OCI-LY1 (cell line): Measurements from ENCODE around the gene BMERB1.

ENCODE experiments used
- H2AFZ ChIP-seq: fragments of 200-600 bp; sonication (generic), shearing (Covaris generic); 2 replicates; pipeline ENCODE4 v1.6.0; 2014; ENCODE audit warnings: antibody characterized with exemption, mild to moderate bottlenecking, low read length
- H3F3A ChIP-seq: fragments of 200-600 bp; sonication (generic), shearing (Covaris generic); 2 replicates; pipeline ENCODE4 v1.6.0; 2014; ENCODE audit warnings: mild to moderate bottlenecking, antibody characterized with exemption, low read length, moderate library complexity; ENCODE audit not compliant: insufficient read depth
- H3K27ac ChIP-seq: fragments of 200-600 bp; sonication (generic); 2 replicates; pipeline ENCODE4 v1.5.1; 2014; ENCODE audit warnings: low read length, mixed run types, mild to moderate bottlenecking, low read depth; ENCODE audit not compliant: poor library complexity, severe bottlenecking
- H3K27me3 ChIP-seq: fragments of 200-600 bp; sonication (generic); 2 replicates; pipeline ENCODE4 v1.6.0; 2014; ENCODE audit warnings: antibody characterized with exemption, mild to moderate bottlenecking, low read length, moderate library complexity; ENCODE audit not compliant: insufficient read depth
- H3K36me3 ChIP-seq: fragments of 200-600 bp; sonication (generic); 2 replicates; pipeline ENCODE4 v1.6.1; 2014; ENCODE audit warnings: mild to moderate bottlenecking, antibody characterized with exemption, low read length, moderate library complexity, mixed read lengths; ENCODE audit not compliant: insufficient read depth
- H3K4me1 ChIP-seq: fragments of 200-600 bp; sonication (generic); 2 replicates; pipeline ENCODE4 v1.5.1; 2014; ENCODE audit warnings: mild to moderate bottlenecking, low read length, moderate library complexity; ENCODE audit not compliant: insufficient read depth, severe bottlenecking
- H3K4me2 ChIP-seq: fragments of 200-600 bp; sonication (generic), shearing (Covaris generic); 2 replicates; pipeline ENCODE4 v1.6.1; 2014; ENCODE audit warnings: low read length
- H3K4me3 ChIP-seq: fragments of 200-600 bp; sonication (generic); 2 replicates; pipeline ENCODE4 v1.5.1; 2014; ENCODE audit warnings: low read length, low read depth, mild to moderate bottlenecking, mixed read lengths; ENCODE audit not compliant: poor library complexity, severe bottlenecking
- H3K79me2 ChIP-seq: fragments of 200-600 bp; shearing (Covaris generic); 2 replicates; pipeline ENCODE4 v1.6.1; 2016; ENCODE audit warnings: mixed run types, low read length, mixed read lengths; ENCODE audit not compliant: insufficient read depth
- H3K9ac ChIP-seq: fragments of 200-600 bp; sonication (generic), shearing (Covaris generic); 2 replicates; pipeline ENCODE4 v1.6.1; 2014; ENCODE audit warnings: mild to moderate bottlenecking, low read length, mixed read lengths
- H3K9me2 ChIP-seq: fragments of 200-600 bp; sonication (generic), shearing (Covaris generic); 2 replicates; pipeline ENCODE4 v1.6.1; 2014; ENCODE audit warnings: low read depth, mild to moderate bottlenecking, low read length, mixed read lengths
- H3K9me3 ChIP-seq: fragments of 200-600 bp; shearing (Covaris generic); 2 replicates; pipeline ENCODE4 v1.6.1; 2014; ENCODE audit warnings: low read length, mixed read lengths
- H4K20me1 ChIP-seq: fragments of 200-600 bp; sonication (generic), shearing (Covaris generic); 2 replicates; pipeline ENCODE4 v1.6.0; 2016; ENCODE audit warnings: mild to moderate bottlenecking, low read length; ENCODE audit not compliant: insufficient read depth
- EZH2 ChIP-seq: fragments of 200-600 bp; sonication (generic), shearing (Covaris generic); IDR thresholded peaks from 2 replicates; pipeline ENCODE4 v1.8.0; 2017; ENCODE audit warnings: borderline replicate concordance, mixed run types, mild to moderate bottlenecking, antibody characterized with exemption, low read length, moderate library complexity, mixed read lengths
- TF ChIP-seq, protein P1 (sequence below): fragments of 200-600 bp; sonication (generic), shearing (Covaris generic); IDR thresholded peaks from 2 replicates; pipeline ENCODE4 v1.5.1; 2017; ENCODE audit warnings: mild to moderate bottlenecking, antibody characterized with exemption, low read length, moderate library complexity, mixed read lengths

BMERB1 gene

DNA sequence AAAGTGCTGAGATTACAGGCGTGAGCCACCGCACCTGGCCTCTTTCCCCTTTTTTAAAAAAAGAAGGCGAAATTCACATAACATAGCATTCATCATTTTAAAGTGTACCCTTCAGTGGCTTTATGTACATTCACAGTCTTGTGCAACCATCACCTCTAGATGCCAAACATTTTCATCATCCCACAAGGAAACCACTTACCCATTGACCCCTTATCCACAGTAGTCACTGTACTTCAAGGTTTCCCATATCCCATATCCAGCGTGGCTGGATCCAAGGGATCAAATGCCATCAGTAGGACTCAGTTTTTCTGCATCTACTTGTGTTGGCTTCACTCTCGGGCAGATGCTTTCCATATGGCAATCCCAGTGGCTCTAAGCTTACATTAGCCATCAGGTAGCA is 50.3 kb downstream of the BMERB1 start:
- Histone ChIP-seq H3K4me1 (no peaks in the 10 kb centered on the region), H3K9me3 (no peaks in the 10 kb centered on the region), H3K36me3 (no peaks in the 10 kb centered on the region), H2AFZ (no peak overlapping the region), H3F3A (no peaks in the 10 kb centered on the region), H3K27me3 (no peaks in the 10 kb centered on the region; the same call in 1 of the 2 replicates), H4K20me1 (no peaks in the 10 kb centered on the region), H3K4me3 (no peak overlapping the region), H3K27ac (no peak overlapping the region), H3K9me2 (no peaks in the 10 kb centered on the region), H3K4me2 (no peak overlapping the region), H3K9ac (no peak overlapping the region), H3K79me2 (no peaks in the 10 kb centered on the region)
- TF ChIP-seq, protein P1, sequence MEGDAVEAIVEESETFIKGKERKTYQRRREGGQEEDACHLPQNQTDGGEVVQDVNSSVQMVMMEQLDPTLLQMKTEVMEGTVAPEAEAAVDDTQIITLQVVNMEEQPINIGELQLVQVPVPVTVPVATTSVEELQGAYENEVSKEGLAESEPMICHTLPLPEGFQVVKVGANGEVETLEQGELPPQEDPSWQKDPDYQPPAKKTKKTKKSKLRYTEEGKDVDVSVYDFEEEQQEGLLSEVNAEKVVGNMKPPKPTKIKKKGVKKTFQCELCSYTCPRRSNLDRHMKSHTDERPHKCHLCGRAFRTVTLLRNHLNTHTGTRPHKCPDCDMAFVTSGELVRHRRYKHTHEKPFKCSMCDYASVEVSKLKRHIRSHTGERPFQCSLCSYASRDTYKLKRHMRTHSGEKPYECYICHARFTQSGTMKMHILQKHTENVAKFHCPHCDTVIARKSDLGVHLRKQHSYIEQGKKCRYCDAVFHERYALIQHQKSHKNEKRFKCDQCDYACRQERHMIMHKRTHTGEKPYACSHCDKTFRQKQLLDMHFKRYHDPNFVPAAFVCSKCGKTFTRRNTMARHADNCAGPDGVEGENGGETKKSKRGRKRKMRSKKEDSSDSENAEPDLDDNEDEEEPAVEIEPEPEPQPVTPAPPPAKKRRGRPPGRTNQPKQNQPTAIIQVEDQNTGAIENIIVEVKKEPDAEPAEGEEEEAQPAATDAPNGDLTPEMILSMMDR = no peak
- TF ChIP-seq EZH2 = no peak

DNA sequence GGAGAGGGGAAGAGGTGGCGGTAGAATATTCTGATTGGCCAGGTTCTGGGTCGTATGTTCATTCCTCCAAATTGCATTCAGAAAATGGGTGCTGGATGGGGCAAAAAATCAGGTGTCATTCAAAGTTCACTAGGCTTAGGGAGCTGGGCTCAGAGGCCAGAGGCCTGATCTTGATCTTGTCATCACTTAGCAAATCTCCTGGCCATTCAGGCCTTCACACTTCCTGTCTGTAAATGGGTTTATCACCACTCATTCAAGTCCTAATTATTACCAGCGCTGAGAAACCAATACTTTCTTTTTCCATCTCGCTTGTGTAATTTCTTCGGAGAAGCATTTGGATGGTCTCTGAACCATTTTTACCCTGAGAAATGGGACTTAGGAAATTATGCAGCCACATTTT is 50.8 kb downstream of the BMERB1 start:
- H3K27me3 ChIP-seq = no peaks in the 10 kb centered on the region; the same call in 1 of the 2 replicates
- no peaks in the 10 kb centered on the region for H3K36me3 ChIP-seq
- H3K9me2 ChIP-seq = no peaks in the 10 kb centered on the region
- H3K9me3 ChIP-seq = no peaks in the 10 kb centered on the region
- H3K4me1 ChIP-seq = no peaks in the 10 kb centered on the region
- H3K9ac ChIP-seq = no peak overlapping the region
- H3K4me3 ChIP-seq = no peak overlapping the region
- no peak overlapping the region for H3K27ac ChIP-seq
- H3K79me2 ChIP-seq = no peaks in the 10 kb centered on the region
- H3K4me2 ChIP-seq = no peak overlapping the region
- H3F3A ChIP-seq = no peaks in the 10 kb centered on the region
- TF ChIP-seq, protein P1 = no peak
- no peak for TF ChIP-seq EZH2
- no peak overlapping the region for H2AFZ ChIP-seq
- no peaks in the 10 kb centered on the region for H4K20me1 ChIP-seq

DNA sequence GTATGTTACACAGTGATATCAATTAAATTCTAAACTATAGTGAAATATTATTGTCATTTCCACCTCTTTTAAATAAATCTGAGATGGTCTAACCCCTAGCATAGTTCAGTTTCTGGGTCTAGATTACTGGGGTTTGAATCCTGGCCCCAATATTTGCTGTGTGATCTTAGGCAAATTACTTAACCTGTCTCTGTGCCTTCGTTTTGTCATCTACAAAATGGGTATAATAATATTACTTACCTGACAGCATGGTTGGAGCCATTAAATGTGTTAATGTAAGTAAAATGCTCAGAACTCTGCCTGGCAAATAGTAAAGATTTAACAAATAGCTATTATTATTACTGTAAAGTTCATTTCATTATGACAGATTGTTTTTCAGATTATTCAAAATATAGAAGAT is 52.3 kb downstream of the BMERB1 start:
- Histone ChIP-seq H4K20me1 (no peaks in the 10 kb centered on the region), H3K4me1 (no peaks in the 10 kb centered on the region), H3K9me3 (no peaks in the 10 kb centered on the region), H3F3A (no peaks in the 10 kb centered on the region), H3K4me2 (no peak overlapping the region), H3K36me3 (no peaks in the 10 kb centered on the region), H3K9ac (no peak overlapping the region), H3K9me2 (no peaks in the 10 kb centered on the region), H3K27me3 (no peaks in the 10 kb centered on the region; the same call in 1 of the 2 replicates), H3K4me3 (no peak overlapping the region), H2AFZ (no peak overlapping the region), H3K27ac (no peak overlapping the region), H3K79me2 (no peaks in the 10 kb centered on the region)
- no peak for TF ChIP-seq EZH2
- TF ChIP-seq, protein P1 = no peak
